Breast epithelium (tissue), 3 donors: Measurements from ENCODE around the gene CTAGE4.

Experiments
- CTCF ChIP-seq, 3 donors: fragments of 450-650 bp; IDR thresholded peaks; one replicate each; pipeline ENCODE4 v1.5.1; 2016 to 2017; ENCODE audit warnings: antibody characterized with exemption in 3 of 3, mild to moderate bottlenecking in 3 of 3, moderate library complexity in 3 of 3
- POLR2AphosphoS5 ChIP-seq, 3 donors: sonication (generic); formaldehyde crosslinking; IDR thresholded peaks; one replicate each; pipeline ENCODE4 v1.6.1; 2017; ENCODE audit warnings: antibody characterized with exemption in 3 of 3

- TF ChIP-seq CTCF (IDR thresholded peaks at IDR 0.05) (no peak), POLR2AphosphoS5 (IDR thresholded peaks at IDR 0.05) (no peak)
Observed at GRCh38 chr7:144174613-144175012, 8.7 kb upstream of the CTAGE4 start.
